Fibroblast of lung (primary cell): ENCODE measurements around the gene LRIT3. TPM values are rescaled to one million over a fixed set of nuclear protein-coding genes. Genes with fewer than 3 reads are reported as not detected.

Experiments used
- DNase-seq, 2 donors: peaks; one replicate each; pipeline versions ENCODE4 v3.0.0 to v3.0.0-alpha.2; 2010; ENCODE audit warnings: low read depth in 2 of 2
- H2AFZ ChIP-seq: 2 replicates; pipeline ENCODE4 v1.5.1; 2012; ENCODE audit warnings: low read length, control low read depth, inconsistent platforms
- H3K27ac ChIP-seq: 2 replicates; pipeline ENCODE4 v1.5.1; 2011; ENCODE audit warnings: low read length, control low read depth; ENCODE audit not compliant: insufficient read depth
- H3K27me3 ChIP-seq: 2 replicates; pipeline ENCODE4 v1.5.1; 2011; ENCODE audit warnings: mild to moderate bottlenecking, low read length; ENCODE audit not compliant: control insufficient read depth, insufficient read depth
- H3K36me3 ChIP-seq: 2 replicates; pipeline ENCODE4 v1.5.1; 2011; ENCODE audit warnings: low read length; ENCODE audit not compliant: control insufficient read depth, insufficient read depth
- H3K4me1 ChIP-seq: 2 replicates; pipeline ENCODE4 v1.5.1; 2011; ENCODE audit warnings: low read length; ENCODE audit not compliant: control insufficient read depth, insufficient read depth; ENCODE audit errors: extremely low read depth
- H3K4me2 ChIP-seq: 2 replicates; pipeline ENCODE4 v1.5.1; 2011; ENCODE audit warnings: low read length, control low read depth; ENCODE audit not compliant: insufficient read depth; ENCODE audit errors: extremely low read depth
- H3K4me3 ChIP-seq, 4 experiments: fragments of 200-600 bp in 1 of 4; sonication (generic) in 1 of 4; replicated peaks in 1 of 4; 2 replicates each; pipeline ENCODE4 v1.5.1; 2011 to 2016; ENCODE audit warnings: low read length in 4 of 4, low read depth in 3 of 4, mild to moderate bottlenecking in 3 of 4, control low read depth in 2 of 4, inconsistent platforms in 1 of 4, mixed read lengths in 1 of 4; ENCODE audit not compliant: insufficient read depth in 1 of 4; ENCODE audit errors: control extremely low read depth in 1 of 4
- H3K79me2 ChIP-seq: 2 replicates; pipeline ENCODE4 v1.5.1; 2012; ENCODE audit warnings: mild to moderate bottlenecking, low read length, inconsistent platforms; ENCODE audit not compliant: control insufficient read depth, insufficient read depth
- H3K9ac ChIP-seq: 2 replicates; pipeline ENCODE4 v1.5.1; 2011; ENCODE audit warnings: mild to moderate bottlenecking, low read length, control low read depth; ENCODE audit not compliant: insufficient read depth
- H3K9me3 ChIP-seq: 2 replicates; pipeline ENCODE4 v1.5.1; 2012; ENCODE audit warnings: low read depth, low read length; ENCODE audit not compliant: control insufficient read depth, insufficient read depth
- H4K20me1 ChIP-seq: 2 replicates; pipeline ENCODE4 v1.5.1; 2011; ENCODE audit warnings: low read length; ENCODE audit not compliant: control insufficient read depth, insufficient read depth; ENCODE audit errors: extremely low read depth
- CTCF ChIP-seq, 2 donors: IDR thresholded peaks in 1 of 2; conservative IDR thresholded peaks in 1 of 2; 1 replicate in 1 of 2; 2 replicates in 1 of 2; pipeline ENCODE4 v1.5.1; 2011 to 2012; ENCODE audit warnings: low read length in 2 of 2, control low read depth in 1 of 2, inconsistent platforms in 1 of 2, low read depth in 1 of 2, mild to moderate bottlenecking in 1 of 2
- EZH2 ChIP-seq: IDR thresholded peaks from 2 replicates; pipeline ENCODE4 v1.5.1; 2012; ENCODE audit warnings: low read length, control low read depth, mild to moderate bottlenecking; ENCODE audit errors: missing control alignments
- polyA minus RNA-seq: library from RNA; depleted of rRNA, polyadenylated mRNA; stranded (reverse); fragments of >200 nt; gene quantifications from 2 replicates; pipeline ENCODE4 v1.2.3, GENCODE V29; 2011; ENCODE audit warnings: low replicate concordance
- polyA plus RNA-seq, 2 donors: library from polyadenylated mRNA; depleted of rRNA in 1 of 2; stranded (reverse) in 1 of 2; unstranded in 1 of 2; fragments of >200 nt; gene quantifications; 2 replicates each; pipeline ENCODE4 v1.2.1, GENCODE V29; 2011 to 2012; ENCODE audit warnings: missing spikeins in 1 of 2
- total RNA-seq: library from RNA; depleted of rRNA; stranded (reverse); fragments of >200 nt; gene quantifications from 2 replicates; pipeline ENCODE4 v1.2.1, GENCODE V29; 2014

Gene LRIT3
- total RNA-seq (under 0.01 TPM in 2 replicates), polyA plus RNA-seq (0.01 TPM in 2 replicates), polyA minus RNA-seq (not detected in 2 replicates)
- polyA plus RNA-seq (2012), result not detected in 2 replicates

GRCh38 chr4:109847896-109848442, at the start of gene LRIT3:
Gene LRIT3, plus strand, starts transcription at chr4:109848107. Its CDS starts 95 bp downstream, at chr4:109848202.
- Histone ChIP-seq H3K4me3 (no peak within 1 kb of the TSS), H4K20me1 (no peaks in the 10 kb centered on the region), H3K27me3 (no peaks in the 10 kb centered on the region), H3K79me2 (no peaks in the 10 kb centered on the region), H3K4me1 (no peaks in the 10 kb centered on the region), H2AFZ (no peak within 1 kb of the TSS), H3K36me3 (no peaks in the 10 kb centered on the region), H3K9me3 (no peaks in the 10 kb centered on the region), H3K9ac (no peak within 1 kb of the TSS), H3K4me2 (no peak within 1 kb of the TSS), H3K27ac (no peak within 1 kb of the TSS)
- TF ChIP-seq CTCF (conservative IDR thresholded peaks at IDR 0.05 in 1 of 2, IDR thresholded peaks at IDR 0.05 in 1 of 2; ENCODE audit: low read depth in 1 of 2, low read length in 2 of 2) (no peak), EZH2 (no peak)
- no peak for DNase-seq

GRCh38 chr4:109798866-109799265, 49.0 kb upstream of the LRIT3 start:
- H3K9me3 ChIP-seq, result no peaks in the 10 kb centered on the region
- H3K4me3 ChIP-seq, result no peak overlapping the region
- H3K4me2 ChIP-seq, result no peak overlapping the region
- TF ChIP-seq EZH2, result no peak
- TF ChIP-seq CTCF (conservative IDR thresholded peaks at IDR 0.05 in 1 of 2, IDR thresholded peaks at IDR 0.05 in 1 of 2; ENCODE audit: low read depth in 1 of 2, low read length in 2 of 2), result no peak
- H3K27ac ChIP-seq, result no peak overlapping the region
- no peak overlapping the region for H3K9ac ChIP-seq
- peaks cover 2% of the 10 kb centered on the region for H3K27me3 ChIP-seq
- no peaks in the 10 kb centered on the region for H3K36me3 ChIP-seq
- no peaks in the 10 kb centered on the region for H3K4me1 ChIP-seq
- no peak overlapping the region for H2AFZ ChIP-seq
- H4K20me1 ChIP-seq, result no peaks in the 10 kb centered on the region
- DNase-seq, result no peak
- H3K79me2 ChIP-seq, result no peaks in the 10 kb centered on the region

- H4K20me1 ChIP-seq, result no peaks in the 10 kb centered on the region
These were observed 46.7 kb upstream of the LRIT3 start for GRCh38 chr4:109801099-109801789.

More at GRCh38 chr4:109801099-109801789, 46.7 kb upstream of the LRIT3 start:
- TF ChIP-seq CTCF (conservative IDR thresholded peaks at IDR 0.05 in 1 of 2, IDR thresholded peaks at IDR 0.05 in 1 of 2; ENCODE audit: low read depth in 1 of 2, low read length in 2 of 2), result no peak
- TF ChIP-seq EZH2, result no peak
- H3K79me2 ChIP-seq, result no peaks in the 10 kb centered on the region
- H3K4me3 ChIP-seq, result peak overlapping the region in 1 of 4 experiments; percentile 1
- no peaks in the 10 kb centered on the region for H3K4me1 ChIP-seq
- no peaks in the 10 kb centered on the region for H3K36me3 ChIP-seq
- H2AFZ ChIP-seq, result no peak overlapping the region
- no peak overlapping the region for H3K4me2 ChIP-seq
- no peak overlapping the region for H3K9ac ChIP-seq
- H3K9me3 ChIP-seq, result no peaks in the 10 kb centered on the region
- no peak overlapping the region for H3K27ac ChIP-seq
- DNase-seq, result no peak
- peaks cover 2% of the 10 kb centered on the region for H3K27me3 ChIP-seq
